Activated CD4-positive, alpha-beta memory T cell treated with anti-CD3 and anti-CD28 coated beads for 36 hours (primary cell): ENCODE data around the gene BARHL1. TPM values are rescaled to one million over a fixed set of nuclear protein-coding genes. Genes with fewer than 3 reads are reported as not detected.

Source experiments
- CTCF ChIA-PET: fragments of 350-600 bp; sonication (Branson Sonifier 250); formaldehyde crosslinking; loops from one replicate; lab custom pipeline; 2021; ENCODE audit warnings: antibody characterized with exemption, inconsistent platforms; lab: Charles Lee
- POLR2A ChIA-PET: fragments of 350-600 bp; sonication (Branson Sonifier 250); formaldehyde crosslinking; loops from one replicate; lab custom pipeline; 2021; ENCODE audit warnings: antibody characterized with exemption; lab: Charles Lee
- DNase-seq: peaks from one replicate; pipeline ENCODE4 v3.0.0-alpha.2; 2020
- H3K27ac Mint-ChIP-seq: one replicate; pipeline ENCODE4 v1.8.0; 2021; ENCODE audit warnings: mixed read lengths
- H3K27me3 Mint-ChIP-seq: one replicate; pipeline ENCODE4 v1.8.0; 2021; ENCODE audit warnings: mixed read lengths
- H3K36me3 Mint-ChIP-seq: one replicate; pipeline ENCODE4 v1.8.0; 2021; ENCODE audit warnings: mixed read lengths
- H3K4me1 Mint-ChIP-seq: one replicate; pipeline ENCODE4 v1.8.0; 2021; ENCODE audit warnings: low read depth, mixed read lengths
- H3K4me3 Mint-ChIP-seq: one replicate; pipeline ENCODE4 v1.8.0; 2021; ENCODE audit warnings: mild to moderate bottlenecking, mixed read lengths
- H3K9me3 Mint-ChIP-seq: one replicate; pipeline ENCODE4 v1.8.0; 2021; ENCODE audit warnings: mixed read lengths
- intact Hi-C: fragments of 100-400 bp; cut with micrococcal nuclease; formaldehyde crosslinking; loops from one replicate; pipeline ENCODE4 v1.15.1; 2023
- total RNA-seq, 2 experiments: library from RNA; stranded (reverse); gene quantifications; one replicate each; pipeline ENCODE4 v1.2.3, GENCODE V29; 2021

Gene BARHL1
- total RNA-seq, 2 experiments from 2014 or later, result not detected

- H3K9me3 Mint-ChIP-seq, result no peaks in the 10 kb centered on the region
- H3K4me1 Mint-ChIP-seq, result no peaks in the 10 kb centered on the region
- no peaks in the 10 kb centered on the region for H3K36me3 Mint-ChIP-seq
- ChIA-PET POLR2A (no interaction called here), CTCF (no interaction called here)
- no peak overlapping the region for H3K27ac Mint-ChIP-seq
- DNase-seq, result no peak
- no peak overlapping the region for H3K4me3 Mint-ChIP-seq
- H3K27me3 Mint-ChIP-seq, result peaks cover 12% of the 10 kb centered on the region
- intact Hi-C loops, result no loop called here
These were observed 35.4 kb upstream of the BARHL1 start for GRCh38 chr9:132547052-132547431.

GRCh38 chr9:132547436-132547835 lies 35.0 kb upstream of the BARHL1 start:
- no peak overlapping the region for H3K4me3 Mint-ChIP-seq
- no peak overlapping the region for H3K27ac Mint-ChIP-seq
- intact Hi-C loops, result no loop called here
- DNase-seq, result no peak
- peaks cover 12% of the 10 kb centered on the region for H3K27me3 Mint-ChIP-seq
- CTCF ChIA-PET, result no interaction called here
- POLR2A ChIA-PET, result no interaction called here
- H3K9me3 Mint-ChIP-seq, result no peaks in the 10 kb centered on the region
- H3K4me1 Mint-ChIP-seq, result no peaks in the 10 kb centered on the region
- no peaks in the 10 kb centered on the region for H3K36me3 Mint-ChIP-seq

- H3K27ac Mint-ChIP-seq, result no peak overlapping the region
- intact Hi-C loops, result no loop called here
- H3K36me3 Mint-ChIP-seq, result no peaks in the 10 kb centered on the region
- no peak overlapping the region for H3K4me3 Mint-ChIP-seq
- CTCF ChIA-PET, result no interaction called here
- DNase-seq, result no peak
- POLR2A ChIA-PET, result no interaction called here
- H3K4me1 Mint-ChIP-seq, result no peaks in the 10 kb centered on the region
- H3K27me3 Mint-ChIP-seq, result peaks cover 12% of the 10 kb centered on the region
- no peaks in the 10 kb centered on the region for H3K9me3 Mint-ChIP-seq
These were observed 34.3 kb upstream of the BARHL1 start for GRCh38 chr9:132547976-132548730.

- Mint-ChIP-seq H3K36me3 (no peaks in the 10 kb centered on the region), H3K4me3 (no peak overlapping the region), H3K9me3 (no peaks in the 10 kb centered on the region), H3K27me3 (peaks cover 10% of the 10 kb centered on the region), H3K27ac (no peak overlapping the region), H3K4me1 (no peaks in the 10 kb centered on the region)
- intact Hi-C loops, result no loop called here
- ChIA-PET CTCF (no interaction called here), POLR2A (no interaction called here)
- DNase-seq, result no peak
These were observed 33.4 kb upstream of the BARHL1 start for GRCh38 chr9:132548751-132549640.

GRCh38 chr9:132551556-132551955 lies 30.9 kb upstream of the BARHL1 start:
- ChIA-PET CTCF (interaction anchor here (0.7 kb wide), 1 partner anchor 162 kb away, joined by 3 read pairs; no protein-coding TSS in a partner anchor), POLR2A (no interaction called here)
- Mint-ChIP-seq H3K36me3 (no peaks in the 10 kb centered on the region), H3K27ac (no peak overlapping the region), H3K27me3 (peaks cover 11% of the 10 kb centered on the region), H3K9me3 (no peaks in the 10 kb centered on the region), H3K4me3 (no peak overlapping the region), H3K4me1 (no peaks in the 10 kb centered on the region)
- intact Hi-C loops, result no loop called here
- no peak for DNase-seq

GRCh38 chr9:132552041-132552440 lies 30.4 kb upstream of the BARHL1 start:
- no peak for DNase-seq
- Mint-ChIP-seq H3K4me3 (no peak overlapping the region), H3K36me3 (no peaks in the 10 kb centered on the region), H3K27ac (no peak overlapping the region), H3K9me3 (no peaks in the 10 kb centered on the region), H3K27me3 (peaks cover 11% of the 10 kb centered on the region), H3K4me1 (no peaks in the 10 kb centered on the region)
- ChIA-PET POLR2A (no interaction called here), CTCF (no interaction called here)
- intact Hi-C loops, result no loop called here

- CTCF ChIA-PET, result no interaction called here
- Mint-ChIP-seq H3K36me3 (no peaks in the 10 kb centered on the region), H3K4me3 (no peak overlapping the region), H3K9me3 (peaks cover 5% of the 10 kb centered on the region), H3K4me1 (no peaks in the 10 kb centered on the region), H3K27me3 (peaks cover 15% of the 10 kb centered on the region), H3K27ac (no peak overlapping the region)
- POLR2A ChIA-PET, result no interaction called here
- intact Hi-C loops, result no loop called here
- DNase-seq, result no peak
These were observed 27.7 kb upstream of the BARHL1 start for GRCh38 chr9:132554755-132555154.

- Mint-ChIP-seq H3K4me1 (no peaks in the 10 kb centered on the region), H3K4me3 (no peak overlapping the region), H3K36me3 (no peaks in the 10 kb centered on the region), H3K27me3 (peaks cover 17% of the 10 kb centered on the region), H3K9me3 (peaks cover 5% of the 10 kb centered on the region), H3K27ac (no peak overlapping the region)
- DNase-seq, result no peak
- ChIA-PET POLR2A (no interaction called here), CTCF (no interaction called here)
- intact Hi-C loops, result no loop called here
These were observed 26.9 kb upstream of the BARHL1 start for GRCh38 chr9:132555528-132555927.

- H3K27ac Mint-ChIP-seq, result no peak overlapping the region
- no peak overlapping the region for H3K4me3 Mint-ChIP-seq
- DNase-seq, result no peak
- peaks cover 5% of the 10 kb centered on the region for H3K9me3 Mint-ChIP-seq
- H3K4me1 Mint-ChIP-seq, result no peaks in the 10 kb centered on the region
- no peaks in the 10 kb centered on the region for H3K36me3 Mint-ChIP-seq
- H3K27me3 Mint-ChIP-seq, result peaks cover 17% of the 10 kb centered on the region
- intact Hi-C loops, result no loop called here
- ChIA-PET CTCF (no interaction called here), POLR2A (no interaction called here)
These were observed 26.2 kb upstream of the BARHL1 start for GRCh38 chr9:132556235-132556634.

GRCh38 chr9:132556714-132557113 lies 25.7 kb upstream of the BARHL1 start:
- Mint-ChIP-seq H3K9me3 (peaks cover 5% of the 10 kb centered on the region), H3K4me3 (no peak overlapping the region), H3K4me1 (no peaks in the 10 kb centered on the region), H3K36me3 (no peaks in the 10 kb centered on the region), H3K27me3 (peaks cover 17% of the 10 kb centered on the region), H3K27ac (no peak overlapping the region)
- DNase-seq, result no peak
- CTCF ChIA-PET, result no interaction called here
- POLR2A ChIA-PET, result no interaction called here
- intact Hi-C loops, result no loop called here

GRCh38 chr9:132557159-132557558 lies 25.2 kb upstream of the BARHL1 start:
- no peak overlapping the region for H3K4me3 Mint-ChIP-seq
- no peak for DNase-seq
- H3K36me3 Mint-ChIP-seq, result no peaks in the 10 kb centered on the region
- POLR2A ChIA-PET, result no interaction called here
- intact Hi-C loops, result no loop called here
- CTCF ChIA-PET, result no interaction called here
- H3K9me3 Mint-ChIP-seq, result peaks cover 5% of the 10 kb centered on the region
- peaks cover 19% of the 10 kb centered on the region for H3K27me3 Mint-ChIP-seq
- no peak overlapping the region for H3K27ac Mint-ChIP-seq
- H3K4me1 Mint-ChIP-seq, result no peaks in the 10 kb centered on the region

GRCh38 chr9:132559711-132560110 lies 22.7 kb upstream of the BARHL1 start:
- H3K27me3 Mint-ChIP-seq, result peaks cover 19% of the 10 kb centered on the region
- H3K27ac Mint-ChIP-seq, result no peak overlapping the region
- H3K4me3 Mint-ChIP-seq, result no peak overlapping the region
- H3K36me3 Mint-ChIP-seq, result no peaks in the 10 kb centered on the region
- intact Hi-C loops, result no loop called here
- peaks cover 5% of the 10 kb centered on the region for H3K9me3 Mint-ChIP-seq
- H3K4me1 Mint-ChIP-seq, result no peaks in the 10 kb centered on the region
- ChIA-PET CTCF (interaction anchor here (1.2 kb wide), 1 partner anchor 15 kb away, joined by 3 read pairs; no protein-coding TSS in a partner anchor), POLR2A (no interaction called here)
- no peak for DNase-seq
